RWPE1 (cell line): ENCODE results near the gene CHD9.
"Not testable (repeated sequence)": the region's sequence is repeated elsewhere in the genome, so short reads cannot be mapped to it uniquely, and the experiment has no call there.

Source experiments
- CTCF ChIA-PET: fragments of 350-600 bp; sonication (Branson Sonifier 250); formaldehyde crosslinking; extraction: SDS; loops from one replicate; lab custom pipeline; 2021; lab: Yijun Ruan, JAX
- POLR2A ChIA-PET: fragments of 400-600 bp; formaldehyde crosslinking; extraction: SDS; loops from one replicate; lab custom pipeline; 2020; ENCODE audit warnings: antibody characterized with exemption; ENCODE audit not compliant: low non-redundant PET; lab: Yijun Ruan, JAX
- DNase-seq: peaks from one replicate; pipeline ENCODE4 v3.0.0; 2012; ENCODE audit warnings: low spot score
- H3K27ac ChIP-seq: fragments of 450-650 bp; 2 replicates; pipeline ENCODE4 v1.5.1; 2017
- CTCF ChIP-seq: fragments of 450-650 bp; conservative IDR thresholded peaks from 2 replicates; pipeline ENCODE4 v1.5.1; 2017; ENCODE audit warnings: low read depth, mild to moderate bottlenecking

The CHD9 gene

GRCh38 chr16:53024045-53024444, 30.7 kb upstream of the CHD9 start:
- ChIA-PET POLR2A (no interaction called here), CTCF (interaction anchor here (0.7 kb wide), 1 partner anchor 22 kb away, joined by 3 read pairs; no protein-coding TSS in a partner anchor)
- no peak for DNase-seq

DNA sequence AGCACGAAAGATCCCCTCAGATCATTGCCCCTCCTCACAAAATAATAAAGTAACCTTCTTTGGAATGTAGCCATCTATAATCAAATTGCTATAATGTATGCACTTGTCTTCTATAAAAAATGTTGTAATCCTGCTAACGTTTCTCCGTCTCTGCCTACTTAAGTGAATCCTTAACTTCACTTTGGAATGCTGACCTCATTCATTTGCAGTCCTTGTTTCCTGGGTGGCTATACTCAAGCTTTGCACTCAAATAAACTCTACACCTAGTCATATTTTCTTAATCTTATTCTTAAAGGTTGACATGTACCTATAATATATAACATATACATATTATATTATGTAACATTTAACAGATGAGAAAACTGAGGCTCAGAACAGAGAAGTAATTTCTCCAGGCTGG, 24.8 kb upstream of the CHD9 start:
- no peak overlapping the region for H3K27ac ChIP-seq
- CTCF ChIA-PET, result no interaction called here
- TF ChIP-seq CTCF, result no peak
- POLR2A ChIA-PET, result no interaction called here
- DNase-seq, result no peak

More at GRCh38 chr16:53024045-53024444, 30.7 kb upstream of the CHD9 start:
- TF ChIP-seq CTCF, result no peak
- no peak overlapping the region for H3K27ac ChIP-seq

DNA sequence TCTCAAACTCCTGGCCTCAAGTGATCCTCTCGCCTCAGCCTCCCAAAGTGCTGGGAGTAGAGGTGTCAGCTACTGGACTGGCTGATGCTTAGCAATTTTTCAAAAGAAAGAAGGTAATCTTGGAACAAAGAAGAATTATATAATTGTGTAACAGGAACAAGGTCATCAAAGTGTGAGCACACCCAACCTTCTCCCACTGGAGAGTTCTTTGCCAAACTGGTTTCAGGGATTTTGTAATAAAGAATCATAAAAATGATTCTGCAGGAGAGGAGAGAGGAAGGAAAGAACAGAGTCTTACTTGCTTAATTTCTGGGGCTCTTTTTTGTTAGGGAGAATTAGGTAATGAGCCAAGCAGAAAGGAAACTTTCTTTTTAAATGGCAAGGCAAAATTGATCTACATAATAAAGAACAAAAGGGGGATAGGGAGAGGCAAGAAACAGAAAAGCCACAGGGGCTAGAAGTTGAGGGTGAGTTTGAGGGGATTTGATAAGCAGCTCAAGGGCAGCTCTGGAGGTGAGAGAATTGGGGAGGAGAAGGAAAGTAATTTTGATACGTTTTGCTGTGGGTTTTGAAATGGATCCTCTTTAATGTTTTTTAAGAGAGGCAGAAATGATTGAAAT, 23.4 kb upstream of the CHD9 start:
- POLR2A ChIA-PET, result no interaction called here
- no peak overlapping the region for H3K27ac ChIP-seq
- peak; percentile 31 for DNase-seq
- CTCF ChIA-PET, result no interaction called here
- no peak for TF ChIP-seq CTCF

GRCh38 chr16:53034306-53034705, 20.5 kb upstream of the CHD9 start:
- no peak overlapping the region for H3K27ac ChIP-seq
- ChIA-PET CTCF (no interaction called here), POLR2A (no interaction called here)
- no peak for DNase-seq
- TF ChIP-seq CTCF, result no peak

DNA sequence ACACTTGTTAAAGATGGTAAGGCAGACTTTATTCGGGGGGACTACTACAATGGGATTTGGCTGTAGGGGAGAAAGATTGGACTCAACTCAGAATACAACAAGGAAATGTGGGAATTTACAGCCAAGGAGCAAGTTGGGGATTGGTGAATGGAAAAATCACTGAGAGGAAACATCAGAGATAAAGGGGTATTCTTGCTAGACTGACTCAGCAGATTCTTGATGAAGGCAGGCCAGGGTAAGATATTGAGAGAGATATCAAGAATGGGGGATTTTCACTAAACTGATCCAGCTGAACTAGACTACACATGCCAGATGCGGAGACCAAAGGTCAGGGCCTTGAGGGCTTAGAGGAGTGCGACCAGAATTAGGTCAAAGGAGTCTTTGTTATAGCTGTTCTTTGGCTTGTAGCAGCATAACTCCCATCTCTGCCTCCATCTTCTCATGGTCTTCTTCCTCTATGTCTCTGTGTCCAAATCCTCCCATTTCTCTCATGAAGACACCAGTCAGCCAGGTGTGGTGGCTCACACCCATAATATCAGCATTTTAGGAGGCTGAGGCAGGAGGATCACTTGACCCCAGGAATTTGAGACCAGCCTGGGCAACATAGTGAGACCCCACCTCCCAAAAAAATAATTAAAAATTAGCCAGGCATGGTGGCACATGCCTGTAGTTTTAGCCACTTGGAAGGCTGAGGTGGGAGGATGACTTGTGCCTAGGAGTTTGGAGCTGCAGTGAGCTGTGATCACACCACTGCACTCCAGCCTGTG, 19.4 kb upstream of the CHD9 start:
- H3K27ac ChIP-seq, result no peak overlapping the region
- POLR2A ChIA-PET, result no interaction called here
- TF ChIP-seq CTCF, result no peak
- CTCF ChIA-PET, result no interaction called here
- no peak for DNase-seq

- ChIA-PET POLR2A (no interaction called here), CTCF (no interaction called here)
- no peak overlapping the region for H3K27ac ChIP-seq
- no peak for TF ChIP-seq CTCF
- DNase-seq, result no peak
Observed at GRCh38 chr16:53036066-53036465, 18.7 kb upstream of the CHD9 start.

DNA sequence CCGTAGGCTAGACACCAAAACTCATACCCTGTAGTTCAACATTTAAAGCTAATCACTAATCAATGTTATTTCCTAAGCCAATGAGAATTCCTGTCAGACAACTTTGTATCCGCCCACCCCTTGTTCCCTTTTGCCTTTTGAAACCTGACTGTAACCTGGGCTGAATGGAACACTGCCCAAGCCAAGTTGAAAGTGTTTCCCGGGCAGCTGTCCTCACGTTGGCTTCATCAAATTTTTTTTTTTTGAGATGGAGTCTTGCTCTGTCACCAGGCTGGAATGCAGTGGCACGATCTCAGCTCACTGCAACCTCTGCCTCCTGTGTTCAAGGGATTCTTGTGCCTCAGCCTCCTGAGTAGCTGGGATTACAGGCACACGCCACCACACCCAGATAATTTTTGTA, 18.1 kb upstream of the CHD9 start:
- H3K27ac ChIP-seq, CTCF ChIA-PET, POLR2A ChIA-PET, DNase-seq: not testable (repeated sequence)
